H1 (cell line): ENCODE measurements around the gene CACNA1A. TPM values are rescaled to one million over a fixed set of nuclear protein-coding genes. Genes with fewer than 3 reads are reported as not detected.

ENCODE experiments used
- CTCF ChIA-PET: fragments of 300-600 bp; sonication (Branson Sonifier 250); formaldehyde crosslinking; loops from one replicate; lab custom pipeline; 2021; ENCODE audit not compliant: partially characterized antibody; lab: Charles Lee
- POLR2A ChIA-PET: fragments of 300-600 bp; sonication (Branson Sonifier 250); formaldehyde crosslinking; loops from one replicate; lab custom pipeline; 2021; ENCODE audit warnings: inconsistent platforms; ENCODE audit not compliant: partially characterized antibody; lab: Charles Lee
- DNase-seq, 2 experiments: peaks; one replicate each; pipeline versions ENCODE4 v3.0.0 to v3.0.0-alpha.2; 2010 to 2022; ENCODE audit warnings: low spot score in 2 of 2, low read depth in 1 of 2, mixed read lengths in 1 of 2
- FAIRE-seq: peaks from 2 replicates; lab custom pipeline; 2011; peaks lifted over from hg19 to GRCh38; lab: Jason Lieb, UNC
- H2AFZ ChIP-seq: 2 replicates; pipeline ENCODE4 v1.8.1; 2012; ENCODE audit warnings: low read length, inconsistent platforms
- H2AK5ac ChIP-seq: 2 replicates; pipeline ENCODE4 v1.6.1; 2013; ENCODE audit warnings: low read depth, low read length
- H2BK120ac ChIP-seq: replicated peaks from 2 replicates; pipeline ENCODE3; 2013; ENCODE audit warnings: low read depth, low read length, inconsistent platforms
- H2BK12ac ChIP-seq: 2 replicates; pipeline ENCODE4 v1.6.1; 2013; ENCODE audit warnings: low read depth, low read length
- H2BK15ac ChIP-seq: 2 replicates; pipeline ENCODE4 v1.6.1; 2013; ENCODE audit warnings: low read length
- H2BK20ac ChIP-seq: 2 replicates; pipeline ENCODE4 v1.6.1; 2013; ENCODE audit warnings: low read length
- H2BK5ac ChIP-seq: 2 replicates; pipeline ENCODE4 v1.6.1; 2013; ENCODE audit warnings: low read depth, low read length
- H3K14ac ChIP-seq: 2 replicates; pipeline ENCODE4 v1.6.1; 2013; ENCODE audit warnings: inconsistent platforms; ENCODE audit not compliant: insufficient read length
- H3K18ac ChIP-seq: 2 replicates; pipeline ENCODE4 v1.6.1; 2013; ENCODE audit warnings: low read length; ENCODE audit errors: extremely low read depth
- H3K23ac ChIP-seq: 2 replicates; pipeline ENCODE4 v1.6.1; 2013; ENCODE audit warnings: inconsistent platforms; ENCODE audit not compliant: insufficient read length
- H3K23me2 ChIP-seq: 2 replicates; pipeline ENCODE4 v1.6.1; 2013; ENCODE audit warnings: low read depth, low read length
- H3K27ac ChIP-seq: 2 replicates; pipeline ENCODE4 v1.6.1; 2011; ENCODE audit warnings: low read depth, low read length, inconsistent platforms
- H3K27me3 ChIP-seq, 4 experiments: replicated peaks in 1 of 4; 1 replicate in 1 of 4; 2 replicates in 3 of 4; pipeline versions ENCODE4 v1.6.1 to v1.8.1; 2011 to 2013; ENCODE audit warnings: low read length in 3 of 4, mild to moderate bottlenecking in 3 of 4, inconsistent platforms in 2 of 4, mixed read lengths in 2 of 4, moderate library complexity in 1 of 4; ENCODE audit not compliant: control insufficient read depth in 3 of 4, insufficient read depth in 3 of 4; ENCODE audit errors: extremely low read depth in 1 of 4
- H3K36me3 ChIP-seq, 4 experiments: 2 replicates each; pipeline versions ENCODE4 v1.6.1 to v1.8.1; 2011 to 2013; ENCODE audit warnings: mild to moderate bottlenecking in 4 of 4, low read length in 3 of 4, moderate library complexity in 2 of 4, control low read depth in 1 of 4, inconsistent platforms in 1 of 4; ENCODE audit not compliant: insufficient read depth in 4 of 4, control insufficient read depth in 2 of 4
- H3K4ac ChIP-seq: replicated peaks from 2 replicates; pipeline ENCODE3; 2013; ENCODE audit warnings: low read length, low read depth, mixed read lengths, inconsistent platforms; ENCODE audit not compliant: insufficient read length
- H3K4me1 ChIP-seq, 4 experiments: replicated peaks in 1 of 4; 1 replicate in 1 of 4; 2 replicates in 3 of 4; pipeline versions ENCODE4 v1.6.1 to v1.8.1; 2011 to 2013; ENCODE audit warnings: low read length in 3 of 4, inconsistent platforms in 2 of 4, mixed read lengths in 1 of 4; ENCODE audit not compliant: insufficient read depth in 4 of 4, control insufficient read depth in 3 of 4
- H3K4me2 ChIP-seq, 2 experiments: 2 replicates each; pipeline versions ENCODE4 v1.6.1 to v1.8.1; 2011 to 2013; ENCODE audit warnings: low read depth in 2 of 2, low read length in 2 of 2, control low read depth in 1 of 2, inconsistent platforms in 1 of 2, mild to moderate bottlenecking in 1 of 2; ENCODE audit not compliant: insufficient read depth in 1 of 2
- H3K4me3 ChIP-seq, 4 experiments: fragments of 200-600, 300-600 bp in 1 of 4; sonication (generic), shearing (Covaris generic), sonication (Bioruptor Twin) in 1 of 4; 2 replicates each; pipeline versions ENCODE4 v1.5.1 to v1.8.1; 2011 to 2016; ENCODE audit warnings: low read length in 4 of 4, low read depth in 3 of 4, control low read depth in 2 of 4, inconsistent platforms in 2 of 4, mild to moderate bottlenecking in 2 of 4, mixed read lengths in 1 of 4, moderate library complexity in 1 of 4; ENCODE audit not compliant: insufficient read depth in 2 of 4; ENCODE audit errors: extremely low read depth in 1 of 4
- H3K56ac ChIP-seq: replicated peaks from 2 replicates; pipeline ENCODE3; 2013; ENCODE audit warnings: low read depth, mild to moderate bottlenecking, mixed read lengths, low read length, inconsistent platforms; ENCODE audit not compliant: insufficient read length
- H3K79me1 ChIP-seq: 2 replicates; pipeline ENCODE4 v1.6.1; 2013; ENCODE audit warnings: low read depth, low read length, control low read depth
- H3K79me2 ChIP-seq, 2 experiments: 2 replicates each; pipeline versions ENCODE4 v1.6.1 to v1.8.1; 2012 to 2013; ENCODE audit warnings: low read length in 2 of 2, mild to moderate bottlenecking in 2 of 2, inconsistent platforms in 1 of 2; ENCODE audit not compliant: insufficient read depth in 2 of 2, control insufficient read depth in 1 of 2
- H3K9ac ChIP-seq, 4 experiments: replicated peaks in 1 of 4; 1 replicate in 1 of 4; 2 replicates in 3 of 4; pipeline versions ENCODE4 v1.6.1 to v1.8.1; 2011 to 2013; ENCODE audit warnings: low read depth in 3 of 4, low read length in 3 of 4, control low read depth in 2 of 4, mild to moderate bottlenecking in 2 of 4, moderate library complexity in 2 of 4, inconsistent platforms in 1 of 4; ENCODE audit errors: extremely low read depth in 1 of 4
- H3K9me3 ChIP-seq, 2 experiments: 2 replicates each; pipeline versions ENCODE4 v1.6.1 to v1.8.1; 2012 to 2013; ENCODE audit warnings: mild to moderate bottlenecking in 2 of 2, moderate library complexity in 2 of 2, control low read depth in 1 of 2, inconsistent platforms in 1 of 2, low read depth in 1 of 2, low read length in 1 of 2, mixed read lengths in 1 of 2; ENCODE audit not compliant: insufficient read depth in 2 of 2
- H4K20me1 ChIP-seq, 2 experiments: replicated peaks in 1 of 2; 2 replicates each; pipeline versions ENCODE3 to v1.8.1; 2011 to 2013; ENCODE audit warnings: inconsistent platforms in 2 of 2, low read length in 2 of 2, mild to moderate bottlenecking in 1 of 2; ENCODE audit not compliant: insufficient read depth in 2 of 2, control insufficient read depth in 1 of 2
- H4K5ac ChIP-seq: 2 replicates; pipeline ENCODE4 v1.6.1; 2013; ENCODE audit warnings: low read length, low read depth, mixed read lengths, inconsistent platforms; ENCODE audit not compliant: insufficient read length
- H4K8ac ChIP-seq: 2 replicates; pipeline ENCODE4 v1.8.0; 2013; ENCODE audit warnings: mild to moderate bottlenecking, moderate library complexity, low read length, inconsistent platforms; ENCODE audit not compliant: insufficient read depth; ENCODE audit errors: extremely low read depth
- H4K91ac ChIP-seq: replicated peaks from 2 replicates; pipeline ENCODE3; 2013; ENCODE audit warnings: low read length, mixed read lengths, inconsistent platforms; ENCODE audit not compliant: insufficient read length
- POU5F1 ChIP-seq: IDR thresholded peaks from 2 replicates; pipeline ENCODE4 v1.6.1; 2011; ENCODE audit warnings: low read depth, mild to moderate bottlenecking, low read length, moderate library complexity
- SP1 ChIP-seq: IDR thresholded peaks from 2 replicates; pipeline ENCODE4 v1.6.1; 2011; ENCODE audit warnings: low read depth, low read length
- YY1 ChIP-seq: IDR thresholded peaks from 2 replicates; pipeline ENCODE4 v1.6.1; 2011; ENCODE audit warnings: low read depth, mild to moderate bottlenecking, low read length
- WGBS, 2 experiments: shearing (Covaris generic) in 1 of 2; methylation state at CpG; one replicate each; pipeline versions ENCODE4 v1.1.6 to v1.1.7; 2013 to 2015; ENCODE audit warnings: low lambda C conversion rate in 2 of 2, mixed read lengths in 2 of 2, inconsistent platforms in 1 of 2, low coverage in 1 of 2, missing lambda C conversion rate in 1 of 2; ENCODE audit not compliant: insufficient replicate concordance in 2 of 2, insufficient coverage in 1 of 2, insufficient read length in 1 of 2; ENCODE audit errors: extremely low coverage in 1 of 2, missing lambda C conversion rate in 1 of 2; 5-methylcytosine and 5-hydroxymethylcytosine counted together
- polyA plus RNA-seq, 7 experiments: library from polyadenylated mRNA; depleted of rRNA in 3 of 7; stranded (reverse) in 5 of 7; unstranded in 2 of 7; fragments of >200 nt in 5 of 7; fragments of 200-250 nt in 2 of 7; gene quantifications; 1 replicate in 5 of 7; 2 replicates in 1 of 7; 4 replicates in 1 of 7; pipeline versions ENCODE4 v1.2.1 to v1.2.3, GENCODE V29; 2011 to 2013; ENCODE audit warnings: missing spikeins in 2 of 7, mixed read lengths in 2 of 7
- total RNA-seq: library from RNA; stranded (reverse); fragmentation: NEBNext Ultra II Directional; extraction: Animal tissue kit (Norgen Biotek cat#: 25700); gene quantifications from 2 replicates; pipeline ENCODE4 v1.2.1, GENCODE V29; 2021

The CACNA1A gene
- total and polyA plus RNA-seq, 2 of the 8 experiments (the other 6 are each of a cell fraction or from before 2014, with no cell fraction given): 10.7 to 25.3 TPM

- Histone ChIP-seq H3K79me2 (no peaks in the 10 kb centered on the region), H3K9me3 (peaks cover 0 to 4% of the 10 kb centered on the region in 2 experiments; a peak in 1 of 4 replicates), H3K56ac (no peak overlapping the region), H3K79me1 (no peaks in the 10 kb centered on the region), H2AFZ (no peak overlapping the region), H3K36me3 (no peaks in the 10 kb centered on the region), H3K4me1 (no peaks in the 10 kb centered on the region; a peak in 1 of 7 replicates), H2BK5ac (no peak overlapping the region), H2AK5ac (no peak overlapping the region), H3K4me2 (no peak overlapping the region), H3K27ac (no peak overlapping the region), H3K4me3 (no peak overlapping the region), H2BK20ac (no peak overlapping the region), H4K8ac (no peak overlapping the region), H2BK15ac (no peak overlapping the region), H3K4ac (no peak overlapping the region), H4K20me1 (no peaks in the 10 kb centered on the region), H4K91ac (no peak overlapping the region), H2BK12ac (no peak overlapping the region), H3K18ac (no peak overlapping the region), H3K23ac (no peak overlapping the region), H2BK120ac (no peak overlapping the region), H3K14ac (no peak overlapping the region), H3K27me3 (no peaks in the 10 kb centered on the region), H3K9ac (no peak overlapping the region), H4K5ac (no peak overlapping the region), H3K23me2 (no peaks in the 10 kb centered on the region)
- no peak for DNase-seq
- no peak for TF ChIP-seq POU5F1
- no peak for TF ChIP-seq YY1
- TF ChIP-seq SP1: no peak
- WGBS, 2 experiments: 77% methylated on average over 9 of the region's 9 CpGs; no CpG with 5 or more reads in 1 of the 2 experiments
- no peak for FAIRE-seq
- ChIA-PET POLR2A (interaction anchor here (1.1 to 1.4 kb wide), 2 partner anchors 11 to 79 kb away, joined by 3 read pairs; no protein-coding TSS in a partner anchor), CTCF (interaction anchor here (0.6 to 3.3 kb wide), 7 partner anchors 8 to 38 kb away, joined by 3 to 20 read pairs (median 7); no protein-coding TSS in a partner anchor)
Observed at GRCh38 chr19:13231663-13232062, 274.6 kb downstream of the CACNA1A start.
